T1000 (cell line): ENCODE results near the gene JARID2.

Experiments used
- DNase-seq: peaks from one replicate; lab custom pipeline; 2025; ENCODE audit warnings: mixed read lengths; lab: John Stamatoyannopoulos, UW

Gene JARID2

GRCh38 chr6:15376900-15377487 is 131.1 kb downstream of the JARID2 start:
- DNase-seq = no peak

- DNase-seq = no peak
Measured at GRCh38 chr6:15378272-15378671, 132.4 kb downstream of the JARID2 start.

GRCh38 chr6:15378866-15379265 is 133.0 kb downstream of the JARID2 start:
- DNase-seq = no peak

- DNase-seq = no peak
Measured at GRCh38 chr6:15380351-15380750, 134.5 kb downstream of the JARID2 start.

GRCh38 chr6:15382089-15382488 is 136.2 kb downstream of the JARID2 start:
- no peak for DNase-seq

GRCh38 chr6:15382712-15383111 is 136.8 kb downstream of the JARID2 start:
- DNase-seq = no peak

- DNase-seq = no peak
Measured at GRCh38 chr6:15384901-15385300, 139.0 kb downstream of the JARID2 start.

GRCh38 chr6:15385521-15385920 is 139.7 kb downstream of the JARID2 start:
- no peak for DNase-seq

- no peak for DNase-seq
Measured at GRCh38 chr6:15386110-15386755, 140.4 kb downstream of the JARID2 start.

- no peak for DNase-seq
Measured at GRCh38 chr6:15386756-15387112, 140.9 kb downstream of the JARID2 start.

GRCh38 chr6:15387118-15387517 is 141.2 kb downstream of the JARID2 start:
- DNase-seq = no peak

- no peak for DNase-seq
Measured at GRCh38 chr6:15389084-15389764, 143.4 kb downstream of the JARID2 start.

- no peak for DNase-seq
Measured at GRCh38 chr6:15389765-15390723, 144.2 kb downstream of the JARID2 start.

GRCh38 chr6:15391500-15391899 is 145.6 kb downstream of the JARID2 start:
- DNase-seq = no peak

- DNase-seq = no peak
Measured at GRCh38 chr6:15392182-15392581, 146.3 kb downstream of the JARID2 start.

- DNase-seq = no peak
Measured at GRCh38 chr6:15393605-15394004, 147.7 kb downstream of the JARID2 start.

- no peak for DNase-seq
Measured at GRCh38 chr6:15395087-15395486, 149.2 kb downstream of the JARID2 start.

GRCh38 chr6:15396808-15397207 is 150.9 kb downstream of the JARID2 start:
- DNase-seq = no peak

- DNase-seq = no peak
Measured at GRCh38 chr6:15398633-15399275, 152.9 kb downstream of the JARID2 start.

GRCh38 chr6:15399641-15400470 is 154.0 kb downstream of the JARID2 start:
- peak; percentile 29 for DNase-seq

- no peak for DNase-seq
Measured at GRCh38 chr6:15400572-15401004, 154.7 kb downstream of the JARID2 start.
